Neural cell (in vitro differentiated cells): ENCODE results near the gene USH1C. TPM values are rescaled to one million over a fixed set of nuclear protein-coding genes. Genes with fewer than 3 reads are reported as not detected.

ENCODE experiments used
- H2AFZ ChIP-seq: fragments of 200-600, 300-800 bp; sonication (generic), shearing (Covaris generic); 2 replicates; pipeline ENCODE4 v1.6.0; 2014; ENCODE audit warnings: low read depth, mild to moderate bottlenecking, antibody characterized with exemption, low read length, moderate library complexity
- H3F3A ChIP-seq: fragments of 200-600 bp; shearing (Covaris generic); 2 replicates; pipeline ENCODE4 v1.6.1; 2016; ENCODE audit warnings: mild to moderate bottlenecking, moderate library complexity, mixed read lengths, antibody characterized with exemption, low read length; ENCODE audit not compliant: insufficient read depth, poor library complexity, severe bottlenecking
- H3K27ac ChIP-seq: fragments of 200-600, 300-800 bp; sonication (generic), shearing (Covaris generic); 2 replicates; pipeline ENCODE4 v1.5.1; 2014; ENCODE audit warnings: mild to moderate bottlenecking, low read length, moderate library complexity
- H3K27me3 ChIP-seq: fragments of 300-800, 200-600 bp; sonication (generic), shearing (Covaris generic); 2 replicates; pipeline ENCODE4 v1.6.0; 2014; ENCODE audit warnings: mild to moderate bottlenecking, low read depth, low read length, moderate library complexity; ENCODE audit not compliant: insufficient read depth
- H3K36me3 ChIP-seq: fragments of 300-800, 200-600 bp; sonication (generic), shearing (Covaris generic); 2 replicates; pipeline ENCODE4 v1.5.1; 2014; ENCODE audit warnings: mild to moderate bottlenecking, antibody characterized with exemption, low read length, moderate library complexity; ENCODE audit not compliant: insufficient read depth
- H3K4me2 ChIP-seq: fragments of 300-800, 200-600 bp; sonication (generic), shearing (Covaris generic); 2 replicates; pipeline ENCODE4 v1.6.0; 2014; ENCODE audit warnings: mild to moderate bottlenecking, low read length
- H3K4me3 ChIP-seq: fragments of 300-800, 200-600 bp; sonication (generic), shearing (Covaris generic); 2 replicates; pipeline ENCODE4 v1.5.1; 2014; ENCODE audit warnings: mild to moderate bottlenecking, low read length, moderate library complexity
- H3K79me2 ChIP-seq: fragments of 200-600 bp; shearing (Covaris generic); replicated peaks from 2 replicates; pipeline ENCODE4 v1.6.0; 2014; ENCODE audit warnings: mild to moderate bottlenecking, low read length, moderate library complexity; ENCODE audit not compliant: insufficient read depth
- H3K9ac ChIP-seq: fragments of 300-800, 200-600 bp; sonication (generic), shearing (Covaris generic); 2 replicates; pipeline ENCODE4 v1.6.1; 2016; ENCODE audit warnings: mild to moderate bottlenecking, low read length, mixed read lengths
- H3K9me2 ChIP-seq: fragments of 200-600 bp; shearing (Covaris generic); 2 replicates; pipeline ENCODE4 v1.6.1; 2016; ENCODE audit warnings: mild to moderate bottlenecking, low read length, mixed read lengths; ENCODE audit not compliant: insufficient read depth
- H3K9me3 ChIP-seq: fragments of 200-600, 300-800 bp; sonication (generic), shearing (Covaris generic); 2 replicates; pipeline ENCODE4 v1.6.1; 2016; ENCODE audit warnings: mild to moderate bottlenecking, mixed run types, low read length, moderate library complexity, mixed read lengths
- H4K20me1 ChIP-seq: fragments of 200-600 bp; shearing (Covaris generic); 2 replicates; pipeline ENCODE4 v1.6.1; 2016; ENCODE audit warnings: mild to moderate bottlenecking, mixed run types; ENCODE audit not compliant: insufficient read depth
- CTCF ChIP-seq: fragments of 450-650 bp; IDR thresholded peaks from 2 replicates; pipeline ENCODE4 v1.5.1; 2014; ENCODE audit warnings: antibody characterized with exemption, mild to moderate bottlenecking, moderate library complexity; ENCODE audit not compliant: poor library complexity, severe bottlenecking
- EP300 ChIP-seq: fragments of 450-650 bp; conservative IDR thresholded peaks from 2 replicates; pipeline ENCODE4 v1.6.1; 2014; ENCODE audit warnings: antibody characterized with exemption, mild to moderate bottlenecking, moderate library complexity; ENCODE audit not compliant: poor library complexity, severe bottlenecking
- EZH2 ChIP-seq: fragments of 200-600, 300-800 bp; shearing (Covaris generic), sonication (generic); IDR thresholded peaks from 2 replicates; pipeline ENCODE4 v1.6.1; 2014; ENCODE audit warnings: antibody characterized with exemption, low read length, borderline replicate concordance, mild to moderate bottlenecking; ENCODE audit not compliant: insufficient read depth, poor library complexity, severe bottlenecking
- MXI1 ChIP-seq: fragments of 450-650 bp; conservative IDR thresholded peaks from 2 replicates; pipeline ENCODE4 v1.6.1; 2014; ENCODE audit warnings: antibody characterized with exemption, mild to moderate bottlenecking; ENCODE audit not compliant: poor library complexity, severe bottlenecking
- POLR2AphosphoS5 ChIP-seq: IDR thresholded peaks from 2 replicates; pipeline ENCODE4 v1.6.1; 2012
- RAD21 ChIP-seq: fragments of 450-650 bp; conservative IDR thresholded peaks from 2 replicates; pipeline ENCODE4 v1.6.1; 2014; ENCODE audit warnings: antibody characterized with exemption, mild to moderate bottlenecking, moderate library complexity
- REST ChIP-seq: IDR thresholded peaks from 2 replicates; pipeline ENCODE4 v1.6.1; 2012; ENCODE audit warnings: borderline replicate concordance
- SMC3 ChIP-seq: fragments of 450-650 bp; conservative IDR thresholded peaks from 2 replicates; pipeline ENCODE4 v1.6.1; 2014; ENCODE audit warnings: antibody characterized with exemption, mild to moderate bottlenecking, moderate library complexity; ENCODE audit not compliant: poor library complexity
- TAF1 ChIP-seq: IDR thresholded peaks from 2 replicates; pipeline ENCODE4 v1.6.1; 2012; ENCODE audit warnings: low read depth
- polyA plus RNA-seq: library from polyadenylated mRNA; depleted of rRNA; stranded (reverse); fragments of >200 nt; gene quantifications from 2 replicates; pipeline ENCODE4 v1.2.3, GENCODE V29; 2014

The USH1C gene
- polyA plus RNA-seq, 1 donor from 2014 or later = 0.67 TPM

- no peaks in the 10 kb centered on the region for H3K27me3 ChIP-seq
- H3K9me3 ChIP-seq = no peaks in the 10 kb centered on the region
- no peak overlapping the region for H2AFZ ChIP-seq
- no peak overlapping the region for H3K27ac ChIP-seq
- TF ChIP-seq REST (no peak), POLR2AphosphoS5 (no peak), RAD21 (no peak), MXI1 (no peak), CTCF (no peak), EP300 (no peak), EZH2 (no peak), SMC3 (no peak), TAF1 (no peak)
- H3K9ac ChIP-seq = no peak overlapping the region
- no peaks in the 10 kb centered on the region for H3K79me2 ChIP-seq
- no peaks in the 10 kb centered on the region for H3K9me2 ChIP-seq
- H3K4me3 ChIP-seq = no peak overlapping the region
- H3K36me3 ChIP-seq = no peaks in the 10 kb centered on the region
- H3K4me2 ChIP-seq = no peak overlapping the region
- no peaks in the 10 kb centered on the region for H3F3A ChIP-seq
- no peaks in the 10 kb centered on the region for H4K20me1 ChIP-seq
Measured at GRCh38 chr11:17526326-17526725, 17.9 kb downstream of the USH1C start.

- Histone ChIP-seq H3K9me3 (no peaks in the 10 kb centered on the region), H3K9ac (no peak overlapping the region), H3K27me3 (no peaks in the 10 kb centered on the region), H3K36me3 (no peaks in the 10 kb centered on the region), H2AFZ (no peak overlapping the region), H3K9me2 (no peaks in the 10 kb centered on the region), H3K27ac (no peak overlapping the region), H3K4me3 (no peak overlapping the region), H4K20me1 (no peaks in the 10 kb centered on the region), H3F3A (no peaks in the 10 kb centered on the region), H3K79me2 (no peaks in the 10 kb centered on the region), H3K4me2 (no peak overlapping the region)
- TF ChIP-seq CTCF = no peak
- TF ChIP-seq SMC3 = no peak
- TF ChIP-seq REST = no peak
- TF ChIP-seq TAF1 = no peak
- TF ChIP-seq EZH2 = no peak
- no peak for TF ChIP-seq EP300
- no peak for TF ChIP-seq MXI1
- no peak for TF ChIP-seq POLR2AphosphoS5
- no peak for TF ChIP-seq RAD21
Measured at GRCh38 chr11:17525570-17525969, 18.6 kb downstream of the USH1C start.
